ENCODE results near the gene UBIAD1. TPM values are rescaled to one million over a fixed set of nuclear protein-coding genes. Genes with fewer than 3 reads are reported as not detected.

UBIAD1 gene, protein sequence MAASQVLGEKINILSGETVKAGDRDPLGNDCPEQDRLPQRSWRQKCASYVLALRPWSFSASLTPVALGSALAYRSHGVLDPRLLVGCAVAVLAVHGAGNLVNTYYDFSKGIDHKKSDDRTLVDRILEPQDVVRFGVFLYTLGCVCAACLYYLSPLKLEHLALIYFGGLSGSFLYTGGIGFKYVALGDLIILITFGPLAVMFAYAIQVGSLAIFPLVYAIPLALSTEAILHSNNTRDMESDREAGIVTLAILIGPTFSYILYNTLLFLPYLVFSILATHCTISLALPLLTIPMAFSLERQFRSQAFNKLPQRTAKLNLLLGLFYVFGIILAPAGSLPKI
- total RNA-seq (2021) (20.8 to 21.6 TPM (median 20.8 TPM) in 3 replicates), Bru-seq, nascent RNA (percentile 72 among the genes with signal in this experiment)
- long read RNA-seq, experiment 1, transcript UBIAD1-202 (2 exons, 3,646 nt) = major isoform, 144 of 156 reads
- long read RNA-seq, experiment 1, partial matches to known transcripts = 0 of 156 reads
- long read RNA-seq, experiment 1, other reads (novel, unspliced or antisense) = 8 of 156 reads
- long read RNA-seq, experiment 2, transcript UBIAD1-202 (2 exons, 3,646 nt) = major isoform, 21 of 33 reads
- long read RNA-seq, experiment 2, partial matches to known transcripts = 0 of 33 reads
- long read RNA-seq, experiment 2, other reads (novel, unspliced or antisense) = 11 of 33 reads
- long read RNA-seq, experiment 3, transcript UBIAD1-202 (2 exons, 3,646 nt) = major isoform, 47 of 48 reads
- long read RNA-seq, experiment 3, partial matches to known transcripts = 0 of 48 reads
- long read RNA-seq, experiment 3, other reads (novel, unspliced or antisense) = 1 of 48 reads

DNA sequence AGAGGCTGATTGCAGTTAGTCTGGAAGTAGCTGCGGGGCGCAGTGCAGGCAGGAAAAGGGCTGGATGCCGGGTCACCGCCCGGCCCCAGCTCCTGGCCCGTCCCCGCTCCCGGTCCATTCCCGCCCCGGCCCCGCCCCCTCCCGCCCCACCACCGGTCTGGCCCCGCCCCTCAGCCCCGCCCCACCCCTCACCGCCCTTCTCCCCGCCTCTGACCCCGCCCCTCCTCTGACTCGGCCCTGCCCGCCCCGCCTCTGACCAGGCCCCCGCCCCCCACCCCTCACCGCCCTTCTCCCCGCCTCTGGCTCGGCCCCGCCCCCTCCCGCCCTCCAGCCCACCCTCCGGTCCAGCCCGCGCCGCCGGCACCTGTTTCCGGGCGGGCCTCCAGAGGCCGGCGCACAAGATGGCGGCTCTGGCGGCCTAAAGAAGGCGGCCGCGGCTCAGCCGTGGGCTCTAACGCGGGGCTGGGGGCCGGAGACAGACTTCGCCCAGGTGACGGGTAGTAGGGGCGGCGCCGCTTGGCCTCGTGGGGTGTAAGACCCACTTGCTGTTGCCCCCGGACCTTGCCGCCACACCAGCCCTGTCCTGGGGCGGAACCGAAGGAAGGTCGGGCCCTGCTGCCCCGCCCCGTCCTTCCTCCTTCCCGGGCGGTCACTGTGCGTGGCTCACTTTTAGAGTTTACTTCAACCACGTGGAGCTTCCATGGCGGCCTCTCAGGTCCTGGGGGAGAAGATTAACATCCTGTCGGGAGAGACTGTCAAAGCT is at the start of gene UBIAD1:
Gene UBIAD1 (plus strand): TSS at position 367 of the 763 bp plus-strand sequence. CDS start 334 bp downstream, at position 701.
- Mint-ChIP-seq H3K36me3 (peaks cover 12% of the 10 kb centered on the region), H3K4me3 (peak within 1 kb of the TSS; percentile 92)
- TF ChIP-seq, protein P1, sequence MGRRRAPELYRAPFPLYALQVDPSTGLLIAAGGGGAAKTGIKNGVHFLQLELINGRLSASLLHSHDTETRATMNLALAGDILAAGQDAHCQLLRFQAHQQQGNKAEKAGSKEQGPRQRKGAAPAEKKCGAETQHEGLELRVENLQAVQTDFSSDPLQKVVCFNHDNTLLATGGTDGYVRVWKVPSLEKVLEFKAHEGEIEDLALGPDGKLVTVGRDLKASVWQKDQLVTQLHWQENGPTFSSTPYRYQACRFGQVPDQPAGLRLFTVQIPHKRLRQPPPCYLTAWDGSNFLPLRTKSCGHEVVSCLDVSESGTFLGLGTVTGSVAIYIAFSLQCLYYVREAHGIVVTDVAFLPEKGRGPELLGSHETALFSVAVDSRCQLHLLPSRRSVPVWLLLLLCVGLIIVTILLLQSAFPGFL (CRISPR knock-in tag; IDR thresholded peaks at IDR 0.05; ENCODE audit: borderline replicate concordance) = 0 out of 2 replicates have a peak, but pooled peaks have one; percentile 55
- 0 out of 2 replicates have a peak, but pooled peaks have one; percentile 52 for TF ChIP-seq MYBL2 (CRISPR knock-in tag; IDR thresholded peaks at IDR 0.05)
- TF ChIP-seq, protein P2, sequence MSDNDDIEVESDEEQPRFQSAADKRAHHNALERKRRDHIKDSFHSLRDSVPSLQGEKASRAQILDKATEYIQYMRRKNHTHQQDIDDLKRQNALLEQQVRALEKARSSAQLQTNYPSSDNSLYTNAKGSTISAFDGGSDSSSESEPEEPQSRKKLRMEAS (CRISPR knock-in tag; IDR thresholded peaks at IDR 0.05) = peak; percentile 86
- TF ChIP-seq, protein P3, sequence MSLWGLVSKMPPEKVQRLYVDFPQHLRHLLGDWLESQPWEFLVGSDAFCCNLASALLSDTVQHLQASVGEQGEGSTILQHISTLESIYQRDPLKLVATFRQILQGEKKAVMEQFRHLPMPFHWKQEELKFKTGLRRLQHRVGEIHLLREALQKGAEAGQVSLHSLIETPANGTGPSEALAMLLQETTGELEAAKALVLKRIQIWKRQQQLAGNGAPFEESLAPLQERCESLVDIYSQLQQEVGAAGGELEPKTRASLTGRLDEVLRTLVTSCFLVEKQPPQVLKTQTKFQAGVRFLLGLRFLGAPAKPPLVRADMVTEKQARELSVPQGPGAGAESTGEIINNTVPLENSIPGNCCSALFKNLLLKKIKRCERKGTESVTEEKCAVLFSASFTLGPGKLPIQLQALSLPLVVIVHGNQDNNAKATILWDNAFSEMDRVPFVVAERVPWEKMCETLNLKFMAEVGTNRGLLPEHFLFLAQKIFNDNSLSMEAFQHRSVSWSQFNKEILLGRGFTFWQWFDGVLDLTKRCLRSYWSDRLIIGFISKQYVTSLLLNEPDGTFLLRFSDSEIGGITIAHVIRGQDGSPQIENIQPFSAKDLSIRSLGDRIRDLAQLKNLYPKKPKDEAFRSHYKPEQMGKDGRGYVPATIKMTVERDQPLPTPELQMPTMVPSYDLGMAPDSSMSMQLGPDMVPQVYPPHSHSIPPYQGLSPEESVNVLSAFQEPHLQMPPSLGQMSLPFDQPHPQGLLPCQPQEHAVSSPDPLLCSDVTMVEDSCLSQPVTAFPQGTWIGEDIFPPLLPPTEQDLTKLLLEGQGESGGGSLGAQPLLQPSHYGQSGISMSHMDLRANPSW (CRISPR knock-in tag; conservative IDR thresholded peaks at IDR 0.05; ENCODE audit: low read depth) = no peak
- TF ChIP-seq, protein P4, sequence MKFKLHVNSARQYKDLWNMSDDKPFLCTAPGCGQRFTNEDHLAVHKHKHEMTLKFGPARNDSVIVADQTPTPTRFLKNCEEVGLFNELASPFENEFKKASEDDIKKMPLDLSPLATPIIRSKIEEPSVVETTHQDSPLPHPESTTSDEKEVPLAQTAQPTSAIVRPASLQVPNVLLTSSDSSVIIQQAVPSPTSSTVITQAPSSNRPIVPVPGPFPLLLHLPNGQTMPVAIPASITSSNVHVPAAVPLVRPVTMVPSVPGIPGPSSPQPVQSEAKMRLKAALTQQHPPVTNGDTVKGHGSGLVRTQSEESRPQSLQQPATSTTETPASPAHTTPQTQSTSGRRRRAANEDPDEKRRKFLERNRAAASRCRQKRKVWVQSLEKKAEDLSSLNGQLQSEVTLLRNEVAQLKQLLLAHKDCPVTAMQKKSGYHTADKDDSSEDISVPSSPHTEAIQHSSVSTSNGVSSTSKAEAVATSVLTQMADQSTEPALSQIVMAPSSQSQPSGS (CRISPR knock-in tag; IDR thresholded peaks at IDR 0.05; ENCODE audit: borderline replicate concordance, low read depth) = no peak
- peak; percentile 29; the same call in 1 of the 2 replicates for TF ChIP-seq ETV6 (CRISPR knock-in tag; IDR thresholded peaks at IDR 0.05)
- peak; percentile 65; the same call in 1 of the 2 replicates for TF ChIP-seq JUN (CRISPR knock-in tag; IDR thresholded peaks at IDR 0.05)
- no peak for TF ChIP-seq ZNF423 (CRISPR knock-in tag; IDR thresholded peaks at IDR 0.05)
- TF ChIP-seq, protein P5, sequence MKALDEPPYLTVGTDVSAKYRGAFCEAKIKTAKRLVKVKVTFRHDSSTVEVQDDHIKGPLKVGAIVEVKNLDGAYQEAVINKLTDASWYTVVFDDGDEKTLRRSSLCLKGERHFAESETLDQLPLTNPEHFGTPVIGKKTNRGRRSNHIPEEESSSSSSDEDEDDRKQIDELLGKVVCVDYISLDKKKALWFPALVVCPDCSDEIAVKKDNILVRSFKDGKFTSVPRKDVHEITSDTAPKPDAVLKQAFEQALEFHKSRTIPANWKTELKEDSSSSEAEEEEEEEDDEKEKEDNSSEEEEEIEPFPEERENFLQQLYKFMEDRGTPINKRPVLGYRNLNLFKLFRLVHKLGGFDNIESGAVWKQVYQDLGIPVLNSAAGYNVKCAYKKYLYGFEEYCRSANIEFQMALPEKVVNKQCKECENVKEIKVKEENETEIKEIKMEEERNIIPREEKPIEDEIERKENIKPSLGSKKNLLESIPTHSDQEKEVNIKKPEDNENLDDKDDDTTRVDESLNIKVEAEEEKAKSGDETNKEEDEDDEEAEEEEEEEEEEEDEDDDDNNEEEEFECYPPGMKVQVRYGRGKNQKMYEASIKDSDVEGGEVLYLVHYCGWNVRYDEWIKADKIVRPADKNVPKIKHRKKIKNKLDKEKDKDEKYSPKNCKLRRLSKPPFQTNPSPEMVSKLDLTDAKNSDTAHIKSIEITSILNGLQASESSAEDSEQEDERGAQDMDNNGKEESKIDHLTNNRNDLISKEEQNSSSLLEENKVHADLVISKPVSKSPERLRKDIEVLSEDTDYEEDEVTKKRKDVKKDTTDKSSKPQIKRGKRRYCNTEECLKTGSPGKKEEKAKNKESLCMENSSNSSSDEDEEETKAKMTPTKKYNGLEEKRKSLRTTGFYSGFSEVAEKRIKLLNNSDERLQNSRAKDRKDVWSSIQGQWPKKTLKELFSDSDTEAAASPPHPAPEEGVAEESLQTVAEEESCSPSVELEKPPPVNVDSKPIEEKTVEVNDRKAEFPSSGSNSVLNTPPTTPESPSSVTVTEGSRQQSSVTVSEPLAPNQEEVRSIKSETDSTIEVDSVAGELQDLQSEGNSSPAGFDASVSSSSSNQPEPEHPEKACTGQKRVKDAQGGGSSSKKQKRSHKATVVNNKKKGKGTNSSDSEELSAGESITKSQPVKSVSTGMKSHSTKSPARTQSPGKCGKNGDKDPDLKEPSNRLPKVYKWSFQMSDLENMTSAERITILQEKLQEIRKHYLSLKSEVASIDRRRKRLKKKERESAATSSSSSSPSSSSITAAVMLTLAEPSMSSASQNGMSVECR (CRISPR knock-in tag; IDR thresholded peaks at IDR 0.05; ENCODE audit: borderline replicate concordance) = peak; percentile 64; the same call in 1 of the 2 replicates
- no peak for TF ChIP-seq RORB (CRISPR knock-in tag; IDR thresholded peaks at IDR 0.05)
- no peak for TF ChIP-seq TP53 (CRISPR knock-in tag; IDR thresholded peaks at IDR 0.05)
- no peak for TF ChIP-seq NR2C2 (CRISPR knock-in tag; IDR thresholded peaks at IDR 0.05)
- TF ChIP-seq ZNF396 (CRISPR knock-in tag; IDR thresholded peaks at IDR 0.05; ENCODE audit: borderline replicate concordance) = no peak
- no peak for TF ChIP-seq SMAD3 (CRISPR knock-in tag; IDR thresholded peaks at IDR 0.05; ENCODE audit: borderline replicate concordance)
- TF ChIP-seq, protein P6, sequence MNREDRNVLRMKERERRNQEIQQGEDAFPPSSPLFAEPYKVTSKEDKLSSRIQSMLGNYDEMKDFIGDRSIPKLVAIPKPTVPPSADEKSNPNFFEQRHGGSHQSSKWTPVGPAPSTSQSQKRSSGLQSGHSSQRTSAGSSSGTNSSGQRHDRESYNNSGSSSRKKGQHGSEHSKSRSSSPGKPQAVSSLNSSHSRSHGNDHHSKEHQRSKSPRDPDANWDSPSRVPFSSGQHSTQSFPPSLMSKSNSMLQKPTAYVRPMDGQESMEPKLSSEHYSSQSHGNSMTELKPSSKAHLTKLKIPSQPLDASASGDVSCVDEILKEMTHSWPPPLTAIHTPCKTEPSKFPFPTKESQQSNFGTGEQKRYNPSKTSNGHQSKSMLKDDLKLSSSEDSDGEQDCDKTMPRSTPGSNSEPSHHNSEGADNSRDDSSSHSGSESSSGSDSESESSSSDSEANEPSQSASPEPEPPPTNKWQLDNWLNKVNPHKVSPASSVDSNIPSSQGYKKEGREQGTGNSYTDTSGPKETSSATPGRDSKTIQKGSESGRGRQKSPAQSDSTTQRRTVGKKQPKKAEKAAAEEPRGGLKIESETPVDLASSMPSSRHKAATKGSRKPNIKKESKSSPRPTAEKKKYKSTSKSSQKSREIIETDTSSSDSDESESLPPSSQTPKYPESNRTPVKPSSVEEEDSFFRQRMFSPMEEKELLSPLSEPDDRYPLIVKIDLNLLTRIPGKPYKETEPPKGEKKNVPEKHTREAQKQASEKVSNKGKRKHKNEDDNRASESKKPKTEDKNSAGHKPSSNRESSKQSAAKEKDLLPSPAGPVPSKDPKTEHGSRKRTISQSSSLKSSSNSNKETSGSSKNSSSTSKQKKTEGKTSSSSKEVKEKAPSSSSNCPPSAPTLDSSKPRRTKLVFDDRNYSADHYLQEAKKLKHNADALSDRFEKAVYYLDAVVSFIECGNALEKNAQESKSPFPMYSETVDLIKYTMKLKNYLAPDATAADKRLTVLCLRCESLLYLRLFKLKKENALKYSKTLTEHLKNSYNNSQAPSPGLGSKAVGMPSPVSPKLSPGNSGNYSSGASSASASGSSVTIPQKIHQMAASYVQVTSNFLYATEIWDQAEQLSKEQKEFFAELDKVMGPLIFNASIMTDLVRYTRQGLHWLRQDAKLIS (CRISPR knock-in tag; IDR thresholded peaks at IDR 0.05; ENCODE audit: borderline replicate concordance) = no peak
- TF ChIP-seq ZNF121 (CRISPR knock-in tag; IDR thresholded peaks at IDR 0.05) = no peak
- 0 out of 2 replicates have a peak, but pooled peaks have one; percentile 51 for TF ChIP-seq ZNF416 (CRISPR knock-in tag; IDR thresholded peaks at IDR 0.05)
- TF ChIP-seq ZNF232 (CRISPR knock-in tag; IDR thresholded peaks at IDR 0.05) = peak; percentile 36; the same call in 1 of the 2 replicates

More for the DNA sequence above, at the start of gene UBIAD1:
- Mint-ChIP-seq H3K27me3 (ENCODE audit: low read depth) (no peaks in the 10 kb centered on the region; the same call in 1 of the 2 replicates), H3K9me3 (no peaks in the 10 kb centered on the region), H3K27ac (peak within 1 kb of the TSS; percentile 98), H3K4me1 (peaks cover 14% of the 10 kb centered on the region)
- POLR2A ChIA-PET = interaction anchor here (1.8 kb wide), 1 partner anchor 10 kb away, joined by 9 read pairs; the partner anchor contains the start of gene MTOR
- peak; percentile 91 for ATAC-seq
- CTCF ChIA-PET = interaction anchor here (0.6 to 3.0 kb wide), 20 partner anchors 10 to 372 kb away, joined by 3 to 26 read pairs (median 4); partner anchors contain the start of genes DISP3 and MTOR
- DNase-seq (ENCODE audit: low spot score) = peak; percentile 77

Data from WTC11 (cell line).